GM19452 (cell line): ENCODE results near the gene MRPS25.
A peak's percentile ranks its signal among the peaks of the same experiment; 100 is the strongest.

ENCODE experiments used
- ATAC-seq: cut with Tn5 transposase; IDR thresholded peaks from one replicate; pipeline ENCODE4 v1.9.1; 2021; ENCODE audit not compliant: unreplicated experiment

Gene MRPS25

DNA sequence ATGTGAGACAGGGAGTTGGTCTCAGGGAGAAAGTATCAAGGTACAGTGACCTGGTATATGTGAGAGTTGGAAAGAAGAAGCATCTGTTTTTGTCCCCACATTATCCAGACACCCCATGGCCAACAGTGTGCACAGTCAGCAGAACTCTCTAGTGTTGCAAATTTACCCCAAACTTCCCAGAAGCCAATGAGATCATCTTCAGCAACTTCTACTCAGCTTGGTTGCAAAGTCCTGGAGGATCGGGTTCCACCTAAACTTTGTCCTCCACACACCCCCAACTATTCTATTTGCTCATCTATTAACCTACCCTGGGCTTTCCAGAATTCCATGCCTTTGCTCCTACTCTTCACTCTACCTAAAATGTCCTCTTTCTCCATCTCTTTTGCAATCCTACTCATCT lies 18.1 kb upstream of the MRPS25 start:
- ATAC-seq = no peak

DNA sequence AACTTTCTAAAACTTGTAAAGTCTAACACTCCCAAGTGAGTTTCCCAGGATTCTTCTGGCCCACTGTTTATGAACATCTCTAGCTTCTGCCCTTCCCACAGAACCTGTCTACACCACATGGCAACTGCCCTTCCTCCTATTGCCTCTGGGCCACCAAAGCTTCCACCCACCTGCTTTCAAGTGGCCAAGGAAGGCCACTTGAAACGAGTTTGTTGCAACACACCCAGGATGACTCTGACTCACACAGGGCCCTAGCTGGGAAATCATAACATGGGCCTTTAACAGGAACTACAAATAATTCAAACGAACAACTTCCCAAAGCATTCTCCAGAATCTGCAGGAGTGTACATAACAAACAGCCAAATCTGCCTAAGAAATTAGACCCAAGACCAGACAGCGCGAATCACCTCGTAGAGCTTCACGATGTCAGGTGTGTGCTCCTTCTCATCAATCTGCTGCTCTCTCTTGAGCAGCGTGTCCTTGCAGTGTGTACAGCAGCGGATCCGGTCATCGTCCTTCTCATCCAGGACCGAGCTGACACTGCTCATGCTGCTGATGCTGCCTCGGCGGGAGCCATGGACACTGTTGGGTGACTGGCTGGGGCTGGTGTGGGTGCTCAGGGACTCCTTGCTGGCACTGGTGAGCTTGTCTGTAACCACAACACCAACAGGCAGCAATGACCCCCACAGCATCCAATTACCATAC lies 17.0 kb upstream of the MRPS25 start:
- ATAC-seq = no peak

DNA sequence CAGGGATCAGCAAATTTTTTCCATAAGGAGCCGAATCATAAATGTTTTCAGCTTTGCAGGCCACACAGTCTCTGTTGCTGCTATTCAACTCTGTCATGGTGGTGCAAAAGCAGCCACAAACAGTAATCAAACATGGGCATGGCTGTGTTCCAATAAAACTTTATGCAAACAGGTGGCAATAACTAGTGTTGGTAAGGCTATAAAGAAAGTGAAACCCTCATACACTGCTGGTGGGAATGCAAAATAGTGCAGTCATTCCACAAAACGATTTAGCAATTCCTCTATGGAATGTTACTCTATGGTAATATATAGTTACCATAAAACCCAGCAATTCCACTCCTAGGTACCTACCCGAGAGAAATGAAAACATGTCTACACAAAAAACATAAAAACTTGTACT lies 14.0 kb upstream of the MRPS25 start:
- ATAC-seq = no peak

DNA sequence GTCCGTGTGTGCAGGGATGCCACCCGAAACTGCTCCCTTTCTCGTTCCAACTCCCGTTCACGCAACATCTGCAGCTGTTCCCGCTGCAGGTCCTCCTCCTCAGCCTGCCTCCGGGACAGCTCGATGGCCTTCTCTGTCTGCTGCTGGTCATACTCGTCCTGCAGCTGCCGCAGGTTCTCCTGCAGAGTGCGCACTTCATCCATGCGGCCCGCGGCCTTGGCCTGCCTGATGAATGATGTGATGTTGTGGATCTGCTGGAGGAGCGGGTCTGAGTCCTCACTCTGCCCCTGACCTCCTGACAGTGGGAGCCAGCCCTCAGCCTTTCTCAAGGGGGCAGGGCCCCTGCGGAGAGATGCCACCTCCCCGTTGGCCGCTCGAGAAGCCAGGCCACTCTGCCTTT lies 9.4 kb upstream of the MRPS25 start:
- ATAC-seq = no peak

DNA sequence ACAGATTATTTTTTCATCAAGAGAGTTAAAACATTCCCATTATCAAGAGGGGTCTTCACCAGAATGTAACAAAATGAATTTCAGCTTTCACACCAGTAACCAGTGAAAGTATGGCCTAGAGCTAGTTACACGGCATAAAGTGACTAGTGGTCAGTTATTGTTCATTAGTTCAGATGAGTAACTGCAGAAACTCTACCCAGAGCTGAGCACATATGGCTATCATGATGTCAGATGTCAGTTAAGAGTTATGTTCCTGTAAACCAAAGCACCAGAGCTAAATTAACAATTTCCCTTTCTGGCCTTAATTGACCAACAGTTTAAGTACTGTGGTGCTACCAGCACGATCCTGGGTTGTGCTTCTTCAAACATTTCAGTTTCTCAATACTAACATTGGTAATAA lies 6.6 kb upstream of the MRPS25 start:
- ATAC-seq = no peak

DNA sequence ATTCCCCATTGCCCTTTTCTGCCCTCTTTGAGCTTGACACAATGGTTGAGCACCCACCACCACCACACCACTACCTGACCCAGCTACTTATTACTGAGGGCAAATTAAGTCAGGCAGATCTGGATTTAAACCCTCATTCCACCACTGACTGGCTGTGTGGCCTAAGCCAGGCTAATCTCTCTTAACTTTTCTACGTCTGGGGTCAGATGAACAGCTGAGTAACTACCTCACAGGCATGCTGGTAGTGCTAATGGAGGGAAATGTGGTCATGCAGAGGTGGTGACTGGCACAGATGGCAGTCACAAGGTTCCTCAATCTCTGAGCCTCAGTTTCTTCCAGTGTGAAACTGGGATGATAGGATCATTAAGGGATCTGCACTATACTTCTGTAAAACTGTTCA lies 4.3 kb upstream of the MRPS25 start:
- ATAC-seq = no peak

DNA sequence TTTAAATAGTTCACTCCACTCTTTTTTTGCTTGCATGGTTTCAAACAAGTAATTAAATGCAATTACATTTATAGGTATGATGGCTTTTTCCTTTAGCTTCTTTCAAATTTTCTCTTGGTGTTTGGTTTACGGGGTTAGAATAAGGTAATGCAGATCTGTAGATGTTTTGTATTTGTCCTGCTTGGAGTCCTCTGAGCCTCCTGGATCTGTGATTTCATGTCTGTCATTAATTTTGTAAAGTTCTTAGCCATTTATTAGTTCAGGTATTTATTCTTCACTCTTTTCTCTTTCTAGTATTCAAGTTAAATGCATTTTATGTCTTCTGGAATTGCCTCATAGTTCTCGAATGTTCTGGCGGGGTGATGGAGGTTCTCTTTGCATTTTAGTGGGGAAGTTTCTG lies 1.4 kb upstream of the MRPS25 start:
- ATAC-seq = no peak

DNA sequence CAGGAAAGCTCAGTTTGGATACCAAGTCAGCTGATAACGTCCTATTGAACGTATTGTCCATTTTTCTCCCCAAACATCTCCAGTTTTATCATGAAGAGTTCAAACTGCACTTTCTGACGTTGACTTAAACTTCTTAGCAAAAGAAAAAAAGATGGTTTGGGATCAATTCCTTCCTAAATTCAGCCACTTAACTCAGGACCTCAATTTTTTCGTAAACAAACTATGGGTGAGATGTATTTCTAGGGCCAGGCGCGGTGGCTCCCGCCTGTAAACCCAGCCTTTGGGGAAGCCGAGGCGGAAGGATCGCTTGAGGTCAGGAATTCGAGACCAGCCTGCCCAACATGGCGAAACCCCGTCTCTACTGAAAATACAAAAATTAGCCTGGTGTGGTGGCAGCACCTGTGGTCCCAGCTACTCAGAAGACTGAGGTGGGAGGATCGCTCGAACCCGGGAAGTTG lies 464 bp upstream of the MRPS25 start:
- ATAC-seq = no peak

DNA sequence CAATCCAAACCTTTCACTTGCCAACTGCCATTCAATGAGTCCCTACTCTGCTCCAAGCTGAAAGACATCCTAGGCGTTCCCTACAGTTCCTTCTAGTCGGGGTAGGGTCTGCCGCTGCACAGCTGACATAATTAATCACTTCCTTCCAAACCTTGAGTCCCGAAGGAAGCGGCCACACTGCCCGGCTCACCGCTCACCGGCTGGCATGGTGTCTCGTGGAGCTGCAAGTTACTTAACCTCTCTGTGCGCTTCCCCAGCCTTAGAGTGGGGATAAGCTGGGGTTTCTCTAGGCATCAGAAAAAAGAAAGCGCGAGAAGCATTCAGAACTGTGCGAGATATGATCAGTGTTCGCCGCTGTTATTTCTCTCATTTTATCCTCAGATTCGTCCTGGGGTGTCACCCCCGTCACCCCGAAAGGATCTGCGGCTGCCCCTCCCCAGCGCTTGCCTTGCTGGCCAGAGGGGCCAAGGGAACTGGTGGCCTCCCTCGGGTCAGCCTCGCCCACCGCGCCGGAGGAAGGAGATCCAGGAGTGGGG lies 748 bp downstream of the MRPS25 start:
- peak; percentile 11 for ATAC-seq

DNA sequence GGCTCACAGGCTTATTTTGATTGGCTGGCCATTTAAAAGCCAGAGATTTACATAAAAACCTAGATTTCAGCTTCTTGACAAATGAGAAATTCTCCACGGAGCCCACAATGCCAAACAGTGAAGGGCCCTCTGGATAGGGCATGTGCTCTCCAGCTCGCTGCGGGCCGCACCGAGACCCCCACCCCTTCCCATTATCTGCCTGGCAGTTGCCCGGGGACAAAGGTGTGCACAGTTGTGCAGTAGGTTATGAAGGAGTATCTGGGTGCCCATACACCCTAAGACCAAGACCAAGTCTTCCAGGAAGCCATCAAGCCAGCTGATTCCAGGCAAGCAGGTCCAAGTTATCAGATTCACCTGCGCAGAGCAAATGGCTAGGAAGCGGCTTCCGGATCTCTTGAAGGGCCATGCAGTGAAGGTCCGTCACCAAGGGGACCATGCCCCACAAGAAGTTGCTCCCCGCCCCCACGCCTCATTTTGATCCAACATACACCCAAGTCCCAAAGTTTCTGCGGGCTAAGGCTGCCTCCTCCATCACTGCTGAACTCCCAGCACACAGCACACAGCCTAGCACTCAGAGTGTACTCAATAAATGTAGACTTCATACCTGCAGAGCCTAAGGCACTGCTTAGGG lies 1.3 kb downstream of the MRPS25 start:
- no peak for ATAC-seq

DNA sequence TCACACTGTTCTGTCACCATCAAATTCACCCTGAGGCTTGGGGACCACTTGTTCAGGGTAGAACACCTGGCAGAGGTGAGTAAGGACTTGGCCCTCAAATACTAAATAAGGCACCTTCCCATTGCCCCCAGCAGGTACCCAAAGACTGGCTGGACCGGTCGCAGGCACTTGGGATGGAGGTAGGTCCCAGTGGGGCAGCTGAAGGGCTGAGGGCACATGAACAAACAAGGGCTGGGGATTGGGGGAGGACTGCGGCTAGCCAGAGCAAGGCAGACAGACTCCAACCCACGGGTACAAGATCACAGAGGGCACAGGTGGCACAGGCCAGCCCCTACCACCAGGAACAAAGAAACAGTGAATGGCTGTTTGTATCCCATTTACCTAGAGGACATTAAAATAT lies 1.9 kb downstream of the MRPS25 start:
- ATAC-seq = no peak

DNA sequence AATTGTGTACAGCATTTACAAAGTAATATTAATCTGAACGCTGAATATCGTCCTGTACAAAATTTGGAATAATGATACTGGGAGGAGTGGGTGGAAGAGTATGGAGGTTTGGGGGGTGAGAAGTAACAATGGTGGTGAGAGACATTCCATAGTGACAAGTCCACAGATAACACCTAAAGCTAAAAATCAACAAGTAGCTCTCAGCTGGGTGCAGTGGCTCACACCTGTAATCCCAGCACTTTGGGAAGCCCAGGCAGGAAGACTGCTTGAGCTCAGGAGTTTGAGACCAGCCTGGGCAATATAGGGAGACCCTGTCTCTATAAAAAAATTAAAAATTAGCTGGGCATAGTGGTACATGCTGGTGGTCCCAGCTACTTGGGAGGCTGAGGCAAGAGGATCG lies 5.1 kb downstream of the MRPS25 start:
- no peak for ATAC-seq

DNA sequence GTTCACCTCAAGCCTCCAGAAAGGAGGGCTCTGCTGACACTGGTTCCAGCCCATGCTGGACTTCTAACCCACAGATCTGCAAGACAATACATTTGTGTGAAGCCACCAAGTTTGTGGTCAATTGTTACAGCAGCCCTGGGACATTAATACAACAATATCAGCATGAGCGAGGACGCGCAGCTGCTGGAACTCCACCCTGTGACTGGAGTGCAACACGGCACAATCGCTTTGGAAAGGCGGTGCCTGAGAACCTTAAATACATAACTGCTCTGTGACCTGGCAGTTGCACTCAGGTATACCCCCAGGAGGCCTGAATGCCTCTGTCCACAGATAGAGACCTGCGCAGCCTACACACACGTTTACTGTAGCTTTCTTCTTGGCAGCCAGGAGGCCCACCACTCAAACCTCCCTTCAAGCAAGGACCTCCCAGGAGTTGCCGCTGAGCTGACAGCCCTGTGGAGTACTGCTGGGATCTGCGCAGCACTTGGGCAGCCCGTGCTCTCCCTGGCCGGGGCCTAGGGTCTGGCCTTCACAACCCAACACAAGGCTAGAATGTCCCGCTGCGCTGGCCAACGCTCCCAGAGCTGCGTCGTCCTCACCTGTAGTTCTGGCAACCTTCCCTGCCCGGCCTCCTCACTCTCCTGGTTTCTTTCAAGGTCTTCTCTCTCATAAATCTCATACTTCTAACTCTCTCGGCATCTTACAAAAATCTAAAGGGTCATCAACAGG lies 8.3 kb downstream of the MRPS25 start:
- no peak for ATAC-seq

DNA sequence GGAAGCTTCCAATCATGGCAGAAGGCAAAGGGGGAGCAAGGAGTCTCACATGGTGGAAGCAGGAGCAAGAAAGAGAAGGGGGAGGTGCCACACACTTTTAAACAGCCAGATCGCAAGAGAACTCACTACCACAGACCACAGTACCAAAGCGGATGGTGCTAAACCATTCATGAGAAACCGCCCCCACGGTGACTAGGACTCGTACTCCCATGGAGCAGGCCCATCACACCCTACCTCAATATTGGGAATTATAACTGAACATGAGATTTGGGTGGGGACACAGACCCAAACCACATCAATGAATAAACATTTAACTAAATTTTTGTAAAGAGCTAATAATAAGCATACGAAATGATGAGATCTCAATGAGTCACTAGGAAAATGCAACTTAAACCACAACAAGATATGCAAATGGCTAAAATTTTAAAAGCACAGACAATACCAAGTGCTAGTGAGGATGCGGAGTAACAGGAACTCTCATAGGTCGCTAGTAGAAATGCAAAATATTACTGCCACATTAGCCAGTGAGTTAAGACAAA lies 10.0 kb downstream of the MRPS25 start:
- peak; percentile 48 for ATAC-seq

DNA sequence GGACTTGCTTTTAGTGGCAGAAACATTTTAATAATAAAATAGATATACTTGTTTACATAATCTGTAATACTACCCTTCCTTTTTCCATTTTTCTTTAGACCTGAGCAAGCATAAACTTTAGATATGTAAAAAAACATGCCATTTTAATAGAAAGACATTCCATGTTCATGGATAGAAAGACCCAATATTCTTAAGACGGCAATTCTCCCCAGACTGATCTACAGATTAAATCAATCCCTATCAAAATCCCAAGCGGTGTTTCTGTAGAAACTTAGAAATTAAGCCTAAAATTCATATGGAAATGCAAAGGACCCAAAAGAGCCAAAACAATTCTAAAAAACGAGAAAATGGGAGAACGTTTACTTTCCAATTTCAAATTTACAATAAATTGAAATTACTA lies 11.6 kb downstream of the MRPS25 start:
- no peak for ATAC-seq

DNA sequence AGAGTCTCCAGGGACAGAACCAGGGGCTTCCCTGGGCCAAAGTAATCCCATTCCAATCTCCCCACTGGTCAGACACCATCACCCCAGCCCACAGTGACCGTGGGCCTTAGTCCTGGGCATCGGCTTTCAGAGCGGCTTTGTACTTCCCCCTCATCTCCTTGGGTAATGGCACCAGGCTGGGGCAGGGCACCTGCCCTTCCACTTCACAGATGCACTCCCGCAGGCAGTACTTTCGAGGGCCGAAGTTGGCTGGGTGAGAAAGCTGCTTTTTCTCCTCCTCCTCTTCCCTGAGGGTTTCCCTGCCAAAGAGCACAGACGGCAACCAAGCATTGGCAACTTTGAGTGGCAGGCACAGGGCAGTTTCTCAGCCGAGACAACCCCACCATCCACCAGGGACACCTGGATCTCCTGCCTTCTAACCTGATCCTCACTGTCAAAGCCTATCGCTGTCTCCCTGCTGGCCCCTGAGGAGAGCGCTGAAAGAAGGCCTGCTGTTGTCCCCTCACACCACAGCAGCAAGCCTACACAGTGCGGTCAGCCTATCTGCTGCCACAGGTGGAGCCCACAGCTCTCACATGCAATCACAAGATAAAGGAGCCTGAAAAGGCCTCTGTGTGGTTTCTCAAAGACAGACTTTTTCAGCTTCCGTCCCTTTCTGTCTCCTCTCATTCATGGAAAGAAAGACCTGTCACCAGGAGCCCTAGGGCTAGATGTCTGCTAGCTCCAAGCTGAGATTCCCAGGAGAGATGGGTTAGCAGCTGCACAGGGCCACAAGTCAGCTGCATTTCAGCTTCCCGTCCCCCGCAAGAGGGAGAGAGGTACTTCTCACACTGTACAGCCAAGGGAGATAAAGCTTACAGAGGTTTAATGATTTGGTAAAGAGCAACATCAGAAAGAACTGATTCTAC lies 12.5 kb downstream of the MRPS25 start:
- no peak for ATAC-seq

DNA sequence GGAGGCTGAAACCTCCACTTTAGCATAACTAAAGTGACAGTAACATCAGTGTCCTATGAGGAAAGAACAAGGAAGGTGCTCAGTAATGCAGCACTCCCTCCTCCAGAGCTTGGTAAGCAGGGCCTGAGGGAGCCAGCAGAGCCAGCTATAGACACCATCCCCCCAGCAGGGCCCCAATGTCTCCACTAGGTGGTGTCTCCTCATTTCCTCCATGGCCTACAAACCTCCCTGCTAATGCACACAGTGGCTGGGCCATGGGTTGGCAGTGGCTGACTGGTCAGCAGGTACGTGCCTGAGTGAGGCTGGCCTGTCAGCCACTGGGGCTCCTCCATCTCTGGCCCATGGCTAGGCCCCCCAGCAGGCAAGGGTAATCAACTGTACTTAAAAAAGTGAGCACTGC lies 13.6 kb downstream of the MRPS25 start:
- no peak for ATAC-seq

DNA sequence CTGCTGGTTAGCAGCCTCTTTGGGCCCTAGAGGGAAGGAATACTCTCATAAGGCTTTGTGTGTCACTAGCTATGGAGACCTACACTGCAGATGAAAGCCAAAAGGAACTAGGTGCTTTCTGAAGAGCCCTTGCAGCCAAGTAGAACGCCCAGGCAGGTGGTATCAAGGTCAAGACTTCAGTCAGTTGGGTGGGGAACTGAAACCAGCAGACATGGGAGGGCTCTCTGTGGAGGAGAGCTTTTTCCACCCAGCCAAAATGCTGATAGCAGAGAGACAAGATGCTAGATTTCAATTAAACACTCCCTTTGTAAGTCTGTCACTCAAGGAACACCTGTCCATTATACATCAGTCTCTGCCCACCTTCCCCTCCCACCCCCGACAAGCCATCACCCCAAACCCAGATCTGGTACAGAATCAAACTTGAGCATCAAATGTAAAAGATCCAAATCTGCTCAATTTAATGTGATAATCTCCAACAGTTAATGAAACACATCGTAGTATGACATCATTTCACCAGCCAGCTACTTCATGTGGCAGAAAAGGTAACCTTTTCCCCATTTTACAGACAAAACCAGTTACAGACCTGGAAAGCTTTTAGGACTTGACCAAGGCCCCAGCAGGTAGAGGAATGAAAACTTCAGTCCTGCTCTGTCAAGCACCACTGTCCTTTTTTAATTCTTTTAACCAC lies 14.6 kb downstream of the MRPS25 start:
- ATAC-seq = peak; percentile 77

DNA sequence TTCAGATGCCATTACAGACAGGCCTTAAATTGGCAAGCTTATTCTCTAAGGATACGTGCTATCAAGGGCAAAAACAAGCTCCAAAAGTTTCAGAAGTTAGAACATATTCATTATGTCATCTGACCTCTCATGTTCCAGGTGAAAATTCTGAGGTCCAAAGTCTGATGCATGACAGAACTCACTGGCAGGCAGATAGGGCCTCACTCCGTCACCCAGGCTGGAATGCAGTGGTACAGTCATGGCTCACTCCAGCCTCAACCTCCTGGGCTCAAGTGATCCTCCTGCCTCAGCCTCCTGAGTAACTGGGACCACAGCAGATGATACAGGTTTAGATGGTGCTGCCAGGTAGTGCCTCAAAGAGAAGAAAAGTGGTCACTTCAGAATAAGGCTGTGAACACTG lies 15.5 kb downstream of the MRPS25 start:
- ATAC-seq = no peak

DNA sequence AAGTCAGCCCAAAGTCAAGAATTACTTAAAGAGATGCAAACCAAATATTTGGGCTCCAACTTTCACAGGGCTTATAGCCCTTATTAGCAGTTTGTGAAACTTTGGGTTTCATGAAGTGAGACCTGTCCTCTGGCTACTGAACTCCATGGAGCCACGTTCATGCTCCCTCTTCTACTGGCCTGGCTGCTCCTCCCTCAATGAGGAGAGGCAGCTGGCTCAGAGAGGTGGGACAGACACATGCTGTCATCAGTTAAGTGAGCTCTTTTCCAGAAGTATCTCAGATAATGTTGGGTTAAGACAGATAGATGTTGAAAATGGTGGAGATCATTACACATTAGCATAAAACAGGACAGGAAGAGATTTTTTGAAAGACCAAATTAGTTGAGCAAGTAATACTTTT lies 19.4 kb downstream of the MRPS25 start:
- no peak for ATAC-seq
